Measurements from ENCODE around the gene ISY1.

Gene ISY1

DNA sequence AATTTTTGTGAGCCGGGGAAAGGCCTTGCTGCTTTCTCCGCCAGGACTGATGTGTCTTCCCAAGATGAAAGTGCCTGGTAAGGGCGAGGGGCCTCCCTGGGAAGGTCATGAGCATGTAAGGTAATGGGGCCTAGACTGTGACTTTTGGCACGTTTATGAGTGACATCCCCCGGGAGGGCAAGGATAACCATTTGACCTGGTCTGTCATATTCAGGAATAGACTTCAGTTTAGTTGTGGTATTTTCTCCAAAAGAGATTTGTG is 23.5 kb upstream of the ISY1 start:
- POLR2A ChIA-PET: interaction anchor here (0.7 to 1.6 kb wide), 8 partner anchors 11 to 68 kb away, joined by 3 to 6 read pairs (median 4); partner anchors contain the start of gene COPG1
- CTCF ChIA-PET: interaction anchor here (6.3 kb wide), 1 partner anchor 62 kb away, joined by 48 read pairs; no protein-coding TSS in a partner anchor
- H3K4me3 ChIP-seq (ENCODE audit: low read depth, low read length): peak overlapping the region; percentile 96
- TF ChIP-seq, protein P1, sequence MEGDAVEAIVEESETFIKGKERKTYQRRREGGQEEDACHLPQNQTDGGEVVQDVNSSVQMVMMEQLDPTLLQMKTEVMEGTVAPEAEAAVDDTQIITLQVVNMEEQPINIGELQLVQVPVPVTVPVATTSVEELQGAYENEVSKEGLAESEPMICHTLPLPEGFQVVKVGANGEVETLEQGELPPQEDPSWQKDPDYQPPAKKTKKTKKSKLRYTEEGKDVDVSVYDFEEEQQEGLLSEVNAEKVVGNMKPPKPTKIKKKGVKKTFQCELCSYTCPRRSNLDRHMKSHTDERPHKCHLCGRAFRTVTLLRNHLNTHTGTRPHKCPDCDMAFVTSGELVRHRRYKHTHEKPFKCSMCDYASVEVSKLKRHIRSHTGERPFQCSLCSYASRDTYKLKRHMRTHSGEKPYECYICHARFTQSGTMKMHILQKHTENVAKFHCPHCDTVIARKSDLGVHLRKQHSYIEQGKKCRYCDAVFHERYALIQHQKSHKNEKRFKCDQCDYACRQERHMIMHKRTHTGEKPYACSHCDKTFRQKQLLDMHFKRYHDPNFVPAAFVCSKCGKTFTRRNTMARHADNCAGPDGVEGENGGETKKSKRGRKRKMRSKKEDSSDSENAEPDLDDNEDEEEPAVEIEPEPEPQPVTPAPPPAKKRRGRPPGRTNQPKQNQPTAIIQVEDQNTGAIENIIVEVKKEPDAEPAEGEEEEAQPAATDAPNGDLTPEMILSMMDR (IDR thresholded peaks at IDR 0.05; ENCODE audit: insufficient read depth, low read length, missing control alignments): no peak
- DNase-seq (ENCODE audit: low read depth, low spot score): no peak

DNA sequence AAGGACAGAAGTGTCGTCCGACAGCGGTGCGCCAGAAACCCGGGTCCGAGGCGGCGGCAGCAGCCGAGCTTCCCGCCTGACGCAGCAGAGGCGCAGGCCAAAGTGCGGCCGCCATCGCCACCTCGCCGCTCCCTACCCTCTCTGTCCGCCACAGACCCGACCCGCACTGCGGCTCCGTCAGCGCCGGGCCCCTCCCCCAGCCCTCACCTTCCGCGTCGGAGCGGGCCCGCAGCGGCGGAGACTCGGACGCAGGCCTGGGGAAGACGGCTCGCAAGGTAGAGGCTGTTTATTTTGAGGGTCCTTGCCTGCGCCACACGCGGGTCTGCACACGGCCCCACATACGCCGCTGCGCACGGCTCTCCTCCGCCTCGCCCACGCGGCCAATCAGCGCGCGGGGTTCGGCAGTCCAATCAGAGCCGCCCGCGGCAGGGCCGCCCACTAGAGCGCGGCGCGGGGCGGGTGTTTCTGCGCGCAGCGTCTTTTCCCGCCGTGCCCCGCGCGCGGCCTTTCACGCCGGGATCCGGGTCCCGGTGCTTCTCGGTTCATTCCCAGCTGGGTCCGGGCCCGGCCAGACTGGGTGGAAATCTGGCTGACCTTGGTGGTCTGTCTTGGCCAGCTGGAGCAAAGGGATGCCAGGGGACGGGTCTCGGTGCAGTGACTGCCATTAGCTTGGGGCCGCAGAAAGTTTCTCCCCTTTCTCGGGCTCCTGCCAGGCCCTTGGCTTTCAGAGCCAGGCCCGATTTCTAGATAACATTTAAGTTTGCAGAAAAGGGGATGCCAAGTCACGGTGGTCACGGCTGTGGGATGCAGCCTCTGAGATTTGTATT is 22.9 kb upstream of the ISY1 start, which contains the start of gene CNBP:
Gene CNBP (minus strand): TSS at position 328 of the 827 bp plus-strand sequence. CDS start 12,139 bp downstream, outside the sequence.
- peak within 1 kb of the TSS; percentile 96 for H3K4me3 ChIP-seq (ENCODE audit: low read depth, low read length)
- ChIA-PET CTCF (interaction anchor here (1.0 to 6.3 kb wide), 2 partner anchors 11 to 62 kb away, joined by 3 to 48 read pairs; no protein-coding TSS in a partner anchor), POLR2A (interaction anchor here (0.6 to 1.6 kb wide), 10 partner anchors 12 to 69 kb away, joined by 3 to 6 read pairs (median 4); partner anchors contain the start of genes COPG1 and RAB43)
- DNase-seq (ENCODE audit: low read depth, low spot score): peak; percentile 46
- TF ChIP-seq, protein P1 (IDR thresholded peaks at IDR 0.05; ENCODE audit: insufficient read depth, low read length, missing control alignments): no peak

DNA sequence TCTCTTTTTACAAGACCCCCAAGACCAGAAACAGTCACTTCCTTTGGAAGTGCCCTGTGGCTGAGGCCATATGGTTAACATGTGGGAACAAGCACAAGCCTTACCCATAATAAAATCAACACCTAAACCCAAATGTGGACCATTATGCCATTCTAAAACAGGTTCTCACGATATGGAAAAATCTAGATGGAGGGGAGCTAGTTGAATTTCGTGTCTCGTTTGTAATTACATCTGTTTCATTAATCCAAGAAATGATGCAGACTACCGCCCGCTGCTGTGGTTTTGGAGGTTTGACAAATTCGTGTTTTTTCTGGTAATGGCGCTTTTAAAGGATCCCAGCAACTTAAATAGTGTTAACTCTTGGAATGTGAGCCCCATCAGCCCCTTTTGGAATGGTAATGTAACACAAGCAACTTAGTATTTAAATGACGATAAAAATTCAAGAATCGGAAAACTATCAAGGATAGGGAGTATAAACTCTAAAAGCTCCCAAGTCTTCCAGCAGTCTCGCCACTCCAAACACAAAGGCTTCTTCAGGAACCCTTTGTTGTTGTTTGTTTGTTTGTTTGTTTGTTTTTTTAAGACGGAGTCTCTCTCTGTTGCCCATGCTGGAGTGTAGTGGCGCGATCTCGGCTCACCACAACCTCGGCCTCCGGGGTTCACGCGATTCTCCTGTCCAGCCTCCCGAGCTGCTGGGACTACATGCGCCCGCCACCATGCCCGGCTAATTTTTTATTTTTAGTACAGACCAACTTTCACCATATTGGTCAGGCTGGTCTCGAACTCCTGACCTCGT is 21.7 kb upstream of the ISY1 start:
- POLR2A ChIA-PET: interaction anchor here (0.6 to 1.6 kb wide), 6 partner anchors 15 to 70 kb away, joined by 3 to 6 read pairs (median 4); partner anchors contain the start of genes COPG1 and RAB43
- peak overlapping the region; percentile 96 for H3K4me3 ChIP-seq (ENCODE audit: low read depth, low read length)
- DNase-seq (ENCODE audit: low read depth, low spot score): no peak
- CTCF ChIA-PET: interaction anchor here (1.0 to 6.3 kb wide), 5 partner anchors 12 to 64 kb away, joined by 3 to 48 read pairs (median 4); partner anchors contain the start of gene ISY1
- TF ChIP-seq, protein P1 (IDR thresholded peaks at IDR 0.05; ENCODE audit: insufficient read depth, low read length, missing control alignments): no peak

DNA sequence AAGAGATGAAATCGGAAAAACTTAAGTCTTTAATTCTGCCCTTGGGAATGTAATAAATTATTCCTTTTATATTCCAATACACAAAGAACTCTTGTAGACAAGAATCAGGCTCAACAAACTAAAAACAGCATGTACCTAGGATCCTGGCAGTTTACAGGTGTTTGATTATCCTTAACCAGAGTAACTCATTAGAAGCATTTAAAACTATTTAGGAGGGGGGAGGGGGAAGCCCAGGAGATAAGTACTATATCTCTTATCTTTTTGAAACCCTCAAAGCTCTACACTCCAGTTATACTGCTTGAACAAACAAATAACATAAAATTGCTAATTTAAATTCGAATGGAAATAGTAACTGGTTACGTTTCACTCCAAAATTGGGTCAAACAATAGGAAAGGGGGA is 21.0 kb upstream of the ISY1 start:
- peak overlapping the region; percentile 96 for H3K4me3 ChIP-seq (ENCODE audit: low read depth, low read length)
- CTCF ChIA-PET: interaction anchor here (1.2 to 6.3 kb wide), 4 partner anchors 14 to 64 kb away, joined by 4 to 48 read pairs (median 4); partner anchors contain the start of gene ISY1
- POLR2A ChIA-PET: no interaction called here
- TF ChIP-seq, protein P1 (IDR thresholded peaks at IDR 0.05; ENCODE audit: insufficient read depth, low read length, missing control alignments): no peak
- no peak for DNase-seq (ENCODE audit: low read depth, low spot score)

DNA sequence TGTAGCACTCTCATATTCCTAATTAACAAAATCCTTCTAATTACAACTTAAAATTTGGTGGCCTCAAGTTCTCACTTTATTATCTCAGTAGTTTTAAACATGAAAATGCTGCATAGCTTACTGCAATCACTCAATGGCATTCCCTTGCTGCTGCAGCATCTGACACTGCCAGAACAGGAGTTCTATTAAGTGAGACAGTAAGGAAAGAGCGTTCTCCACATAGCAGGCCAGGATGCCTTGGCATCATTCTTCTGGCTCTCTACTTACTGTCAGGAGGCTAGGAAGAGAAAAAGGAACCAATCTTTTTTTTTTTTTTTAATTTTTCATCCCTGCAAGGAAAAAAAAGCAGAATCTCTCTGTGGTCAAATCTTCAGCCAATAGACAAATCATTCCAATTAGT is 19.6 kb upstream of the ISY1 start:
- TF ChIP-seq, protein P1 (IDR thresholded peaks at IDR 0.05; ENCODE audit: insufficient read depth, low read length, missing control alignments): no peak
- POLR2A ChIA-PET: interaction anchor here (0.7 to 1.1 kb wide), 2 partner anchors 18 to 31 kb away, joined by 3 to 4 read pairs; no protein-coding TSS in a partner anchor
- CTCF ChIA-PET: interaction anchor here (1.4 to 6.3 kb wide), 4 partner anchors 12 to 210 kb away, joined by 5 to 48 read pairs (median 14); no protein-coding TSS in a partner anchor
- H3K4me3 ChIP-seq (ENCODE audit: low read depth, low read length): no peak overlapping the region
- no peak for DNase-seq (ENCODE audit: low read depth, low spot score)
